GM08714 (cell line): ENCODE results near the gene CHAT.

ENCODE experiments used
- H3K4me3 ChIP-seq: fragments of 200-500 bp; sonication (Bioruptor generic); 2 replicates; pipeline ENCODE4 v1.5.1; 2014; ENCODE audit warnings: mild to moderate bottlenecking, low read length, inconsistent platforms
- ZNF274 ChIP-seq: IDR thresholded peaks from 2 replicates; pipeline ENCODE4 v1.6.1; 2012; ENCODE audit warnings: mild to moderate bottlenecking, low read depth, low read length

Gene CHAT

GRCh38 chr10:49593564-49593875 lies 20.3 kb upstream of the CHAT start:
- no peak for TF ChIP-seq ZNF274

GRCh38 chr10:49593998-49594397 lies 19.8 kb upstream of the CHAT start:
- TF ChIP-seq ZNF274, result no peak
- H3K4me3 ChIP-seq, result no peak overlapping the region

More at GRCh38 chr10:49593564-49593875, 20.3 kb upstream of the CHAT start:
- no peak overlapping the region for H3K4me3 ChIP-seq

DNA sequence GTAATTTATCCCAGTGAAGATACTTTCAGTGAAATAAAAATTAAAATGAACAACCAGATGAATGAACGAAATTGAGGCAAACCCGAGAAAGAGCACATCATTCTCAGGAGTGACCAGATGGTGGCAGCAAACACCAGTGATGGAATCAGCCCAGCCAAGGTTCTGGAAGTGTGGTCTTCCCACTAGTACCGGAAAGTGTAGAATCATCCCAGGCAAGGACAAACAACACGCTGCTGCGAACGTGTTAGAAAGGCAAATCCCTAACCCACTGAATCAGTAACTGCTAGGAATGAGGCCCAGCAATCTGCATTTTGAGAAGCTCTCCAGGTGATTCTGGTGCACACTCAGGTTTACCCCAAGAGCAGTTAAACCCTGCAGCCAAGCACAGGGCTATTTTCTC lies 19.2 kb upstream of the CHAT start:
- TF ChIP-seq ZNF274, result no peak
- no peak overlapping the region for H3K4me3 ChIP-seq

- TF ChIP-seq ZNF274, result no peak
These were observed 18.7 kb upstream of the CHAT start for GRCh38 chr10:49595003-49595712.

GRCh38 chr10:49595713-49596492 lies 17.9 kb upstream of the CHAT start:
- H3K4me3 ChIP-seq, result no peak overlapping the region
- TF ChIP-seq ZNF274, result no peak

More at GRCh38 chr10:49595003-49595712, 18.7 kb upstream of the CHAT start:
- H3K4me3 ChIP-seq, result no peak overlapping the region

DNA sequence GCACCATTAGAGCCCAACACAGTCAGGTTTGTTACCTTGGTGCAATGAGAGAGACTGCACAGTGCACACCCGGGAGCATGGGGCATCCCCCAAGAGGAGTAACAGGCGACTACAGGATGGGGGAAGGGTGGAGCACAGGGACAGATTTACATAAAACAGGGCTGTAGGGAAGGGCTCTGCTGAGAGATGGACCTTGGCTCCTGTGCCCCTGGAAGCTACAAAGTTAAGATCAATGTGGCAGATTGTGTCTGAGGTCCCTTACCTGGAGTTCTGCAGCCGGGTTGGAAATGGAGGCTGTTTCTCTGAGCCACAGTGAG lies 17.4 kb upstream of the CHAT start:
- TF ChIP-seq ZNF274, result no peak
- no peak overlapping the region for H3K4me3 ChIP-seq

- no peak for TF ChIP-seq ZNF274
- no peak overlapping the region for H3K4me3 ChIP-seq
These were observed 17.0 kb upstream of the CHAT start for GRCh38 chr10:49596836-49597235.

DNA sequence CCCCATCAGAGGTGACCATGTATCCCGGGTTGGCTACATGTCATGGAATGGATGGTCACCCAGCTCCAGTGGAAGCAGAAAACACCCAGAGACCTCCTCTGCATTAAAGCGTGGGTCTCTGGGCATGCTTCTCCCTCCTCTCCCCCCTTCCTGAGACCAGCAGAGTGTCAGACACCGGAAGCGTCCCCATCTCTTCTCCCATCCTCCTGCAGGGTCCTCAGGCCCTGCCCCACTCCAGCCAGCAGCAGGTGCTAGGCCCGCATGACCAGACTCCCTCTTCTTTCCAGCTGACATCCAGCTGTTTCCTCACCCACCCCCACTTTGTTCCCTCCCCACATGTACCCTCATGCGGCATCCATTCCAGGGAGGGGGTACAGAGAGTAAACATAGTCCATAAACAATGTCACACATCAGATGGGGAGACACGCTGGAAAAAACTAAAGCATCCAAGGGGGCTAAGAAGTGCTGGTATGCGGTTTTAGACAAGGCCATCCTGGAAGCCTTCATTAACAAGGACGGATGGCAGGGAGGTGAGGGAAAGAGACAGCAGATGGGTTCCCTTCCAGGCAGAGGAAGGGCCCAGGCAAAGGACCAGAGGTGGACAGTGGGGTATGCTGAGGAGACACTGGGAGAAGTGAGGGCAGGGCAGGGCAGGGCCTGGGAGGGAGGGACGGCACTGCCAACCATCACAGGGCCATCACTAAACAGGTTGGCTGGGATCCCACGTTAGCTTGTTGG lies 16.2 kb upstream of the CHAT start:
- H3K4me3 ChIP-seq, result no peak overlapping the region
- TF ChIP-seq ZNF274, result no peak

DNA sequence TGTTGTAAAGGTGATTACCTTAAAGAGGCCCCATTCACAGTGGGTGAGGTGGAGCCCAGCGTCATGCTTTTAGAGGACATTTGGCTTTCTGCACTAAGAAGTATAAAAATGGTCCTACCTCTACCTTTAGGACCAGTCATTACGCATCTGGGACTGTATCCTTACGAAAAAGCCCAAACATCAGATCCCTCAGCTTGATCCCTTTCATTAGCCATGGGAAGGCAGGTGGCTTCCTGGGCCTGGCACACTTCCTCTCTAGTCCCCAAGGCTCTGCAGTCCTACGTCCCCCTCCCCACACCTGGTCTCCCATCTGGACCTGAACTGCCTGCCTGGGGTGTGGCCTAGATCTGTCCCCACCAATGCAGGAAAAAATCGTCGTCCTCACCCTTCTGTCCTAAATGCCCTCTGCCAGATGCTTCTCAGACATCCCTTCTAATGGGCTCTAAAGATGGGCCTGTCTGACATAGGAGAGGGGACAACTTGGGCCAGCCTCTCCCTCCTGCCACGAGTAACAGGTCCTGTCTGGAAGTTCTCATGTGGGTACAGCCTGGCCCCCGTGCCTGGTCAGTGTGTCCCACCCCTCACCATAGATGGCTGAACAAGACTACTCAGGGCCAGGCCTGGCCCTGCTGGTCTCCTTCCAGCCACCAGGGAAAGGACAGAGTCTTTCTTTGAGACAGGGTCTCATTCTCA lies 15.5 kb upstream of the CHAT start:
- no peak overlapping the region for H3K4me3 ChIP-seq
- TF ChIP-seq ZNF274, result no peak

DNA sequence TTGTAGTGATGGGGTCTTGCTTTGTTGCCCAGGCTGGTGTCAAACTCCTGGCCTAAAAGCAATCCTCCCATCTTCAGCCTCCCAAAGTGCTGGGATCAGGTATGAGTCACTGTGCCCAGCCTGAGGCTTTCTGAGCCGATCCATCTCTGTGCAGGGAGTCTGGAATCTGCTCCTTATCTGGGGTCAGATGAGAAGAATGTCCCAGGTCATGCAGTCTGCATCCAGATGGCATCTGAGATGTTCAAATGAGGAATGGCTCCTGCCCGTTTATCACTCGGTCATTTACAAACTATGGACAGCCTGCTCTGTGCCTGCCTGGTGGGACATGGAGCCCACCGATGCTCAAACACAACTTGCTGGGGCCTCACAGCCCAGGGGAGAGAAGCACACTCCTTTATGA lies 14.9 kb upstream of the CHAT start:
- H3K4me3 ChIP-seq, result no peak overlapping the region
- no peak for TF ChIP-seq ZNF274

- no peak overlapping the region for H3K4me3 ChIP-seq
These were observed 14.3 kb upstream of the CHAT start for GRCh38 chr10:49599546-49599945.

GRCh38 chr10:49600046-49600445 lies 13.8 kb upstream of the CHAT start:
- TF ChIP-seq ZNF274, result no peak

More at GRCh38 chr10:49599546-49599945, 14.3 kb upstream of the CHAT start:
- TF ChIP-seq ZNF274, result no peak

GRCh38 chr10:49600781-49601400 lies 12.9 kb upstream of the CHAT start:
- H3K4me3 ChIP-seq, result no peak overlapping the region
- TF ChIP-seq ZNF274, result no peak

More at GRCh38 chr10:49600046-49600445, 13.8 kb upstream of the CHAT start:
- H3K4me3 ChIP-seq, result no peak overlapping the region

GRCh38 chr10:49601857-49602256 lies 12.0 kb upstream of the CHAT start:
- H3K4me3 ChIP-seq, result no peak overlapping the region
- no peak for TF ChIP-seq ZNF274
